ENCODE data around the gene PDLIM7. TPM values are rescaled to one million over a fixed set of nuclear protein-coding genes. Genes with fewer than 3 reads are reported as not detected.

The PDLIM7 gene
- total RNA-seq, 2 donors from 2014 or later = 15.5 to 39.1 TPM

GRCh38 chr5:177496070-177496726 lies 1.2 kb downstream of the PDLIM7 start:
- no peak for DNase-seq (ENCODE audit: low spot score)
- peaks cover 27 to 28% of the 10 kb centered on the region in 2 donors for H3K4me1 Mint-ChIP-seq (ENCODE audit: low read depth in 2 of 2)
- H3K27me3 Mint-ChIP-seq = peaks cover 8 to 10% of the 10 kb centered on the region in 2 donors
- H3K36me3 Mint-ChIP-seq = no peaks in the 10 kb centered on the region
- H3K9me3 Mint-ChIP-seq = no peaks in the 10 kb centered on the region
- no peak for ATAC-seq
- H3K4me3 Mint-ChIP-seq = peak overlapping the region; percentile 62
- no peak overlapping the region for H3K27ac Mint-ChIP-seq

GRCh38 chr5:177495243-177496060 lies 2.0 kb downstream of the PDLIM7 start:
- peaks cover 8 to 10% of the 10 kb centered on the region in 2 donors for H3K27me3 Mint-ChIP-seq
- peak overlapping the region; percentile 62 for H3K4me3 Mint-ChIP-seq
- no peaks in the 10 kb centered on the region for H3K9me3 Mint-ChIP-seq
- no peaks in the 10 kb centered on the region for H3K36me3 Mint-ChIP-seq
- H3K27ac Mint-ChIP-seq = no peak overlapping the region
- H3K4me1 Mint-ChIP-seq (ENCODE audit: low read depth in 2 of 2) = peaks cover 21 to 26% of the 10 kb centered on the region in 2 donors
- DNase-seq (ENCODE audit: low spot score) (no peak), ATAC-seq (no peak)

- no peaks in the 10 kb centered on the region for H3K9me3 Mint-ChIP-seq
- H3K27me3 Mint-ChIP-seq = peaks cover 8% of the 10 kb centered on the region in 2 donors
- H3K4me3 Mint-ChIP-seq = peak overlapping the region; percentile 47
- H3K27ac Mint-ChIP-seq = peak overlapping the region; percentile 55 to 85
- peaks cover 21 to 26% of the 10 kb centered on the region in 2 donors for H3K4me1 Mint-ChIP-seq (ENCODE audit: low read depth in 2 of 2)
- H3K36me3 Mint-ChIP-seq = no peaks in the 10 kb centered on the region
- peak in 1 of 2 donors; percentile 52 for ATAC-seq
- DNase-seq (ENCODE audit: low spot score) = no peak
Observed at GRCh38 chr5:177494346-177495195, 2.8 kb downstream of the PDLIM7 start.

GRCh38 chr5:177493795-177494345 lies 3.5 kb downstream of the PDLIM7 start:
- Mint-ChIP-seq H3K4me1 (ENCODE audit: low read depth in 2 of 2) (peaks cover 20 to 25% of the 10 kb centered on the region in 2 donors), H3K4me3 (peak overlapping the region; percentile 47), H3K9me3 (no peaks in the 10 kb centered on the region), H3K27ac (peak overlapping the region; percentile 55 to 85), H3K27me3 (peaks cover 6 to 7% of the 10 kb centered on the region in 2 donors), H3K36me3 (no peaks in the 10 kb centered on the region)
- DNase-seq (ENCODE audit: low spot score) = no peak
- no peak for ATAC-seq

GRCh38 chr5:177492841-177493240 lies 4.6 kb downstream of the PDLIM7 start:
- DNase-seq (ENCODE audit: low spot score) = no peak
- no peak overlapping the region for H3K4me3 Mint-ChIP-seq
- no peaks in the 10 kb centered on the region for H3K27me3 Mint-ChIP-seq

GRCh38 chr5:177491983-177492746 lies 5.2 kb downstream of the PDLIM7 start:
- Mint-ChIP-seq H3K4me1 (ENCODE audit: low read depth in 2 of 2) (peaks cover 7 to 13% of the 10 kb centered on the region in 2 donors), H3K36me3 (no peaks in the 10 kb centered on the region), H3K9me3 (no peaks in the 10 kb centered on the region), H3K27ac (no peak overlapping the region), H3K27me3 (no peaks in the 10 kb centered on the region), H3K4me3 (no peak overlapping the region)
- no peak for DNase-seq (ENCODE audit: low spot score)
- no peak for ATAC-seq

More at GRCh38 chr5:177492841-177493240, 4.6 kb downstream of the PDLIM7 start:
- ATAC-seq = no peak
- H3K36me3 Mint-ChIP-seq = no peaks in the 10 kb centered on the region
- no peaks in the 10 kb centered on the region for H3K9me3 Mint-ChIP-seq
- H3K27ac Mint-ChIP-seq = peak overlapping the region in 1 of 2 donors; percentile 50
- H3K4me1 Mint-ChIP-seq (ENCODE audit: low read depth in 2 of 2) = peaks cover 10 to 16% of the 10 kb centered on the region in 2 donors

GRCh38 chr5:177491429-177491945 lies 5.9 kb downstream of the PDLIM7 start:
- Mint-ChIP-seq H3K27ac (no peak overlapping the region), H3K4me1 (ENCODE audit: low read depth in 2 of 2) (peaks cover 7 to 13% of the 10 kb centered on the region in 2 donors), H3K27me3 (no peaks in the 10 kb centered on the region), H3K4me3 (no peak overlapping the region), H3K9me3 (no peaks in the 10 kb centered on the region), H3K36me3 (no peaks in the 10 kb centered on the region)
- no peak for DNase-seq (ENCODE audit: low spot score)
- ATAC-seq = peak in 1 of 2 donors; percentile 45

GRCh38 chr5:177490992-177491391 lies 6.4 kb downstream of the PDLIM7 start:
- H3K36me3 Mint-ChIP-seq = no peaks in the 10 kb centered on the region
- peaks cover 7 to 13% of the 10 kb centered on the region in 2 donors for H3K4me1 Mint-ChIP-seq (ENCODE audit: low read depth in 2 of 2)
- no peak overlapping the region for H3K4me3 Mint-ChIP-seq
- DNase-seq (ENCODE audit: low spot score) (no peak), ATAC-seq (no peak)
- H3K27me3 Mint-ChIP-seq = no peaks in the 10 kb centered on the region
- H3K27ac Mint-ChIP-seq = no peak overlapping the region
- no peaks in the 10 kb centered on the region for H3K9me3 Mint-ChIP-seq

GRCh38 chr5:177490311-177490991 lies 7.0 kb downstream of the PDLIM7 start:
- H3K27ac Mint-ChIP-seq = no peak overlapping the region
- no peaks in the 10 kb centered on the region for H3K9me3 Mint-ChIP-seq

GRCh38 chr5:177489119-177489716 lies 8.2 kb downstream of the PDLIM7 start:
- H3K4me1 Mint-ChIP-seq (ENCODE audit: low read depth in 2 of 2) = peaks cover 7 to 11% of the 10 kb centered on the region in 2 donors
- H3K27ac Mint-ChIP-seq = no peak overlapping the region
- H3K4me3 Mint-ChIP-seq = no peak overlapping the region
- no peaks in the 10 kb centered on the region for H3K36me3 Mint-ChIP-seq
- no peaks in the 10 kb centered on the region for H3K27me3 Mint-ChIP-seq
- ATAC-seq = peak in 1 of 2 donors; percentile 4
- H3K9me3 Mint-ChIP-seq = no peaks in the 10 kb centered on the region
- DNase-seq (ENCODE audit: low spot score) = no peak

More at GRCh38 chr5:177490311-177490991, 7.0 kb downstream of the PDLIM7 start:
- DNase-seq (ENCODE audit: low spot score) (no peak), ATAC-seq (no peak)
- Mint-ChIP-seq H3K27me3 (no peaks in the 10 kb centered on the region), H3K36me3 (no peaks in the 10 kb centered on the region), H3K4me1 (ENCODE audit: low read depth in 2 of 2) (peaks cover 7 to 13% of the 10 kb centered on the region in 2 donors), H3K4me3 (no peak overlapping the region)

- Mint-ChIP-seq H3K27me3 (no peaks in the 10 kb centered on the region), H3K4me3 (no peak overlapping the region), H3K27ac (no peak overlapping the region), H3K9me3 (no peaks in the 10 kb centered on the region), H3K36me3 (no peaks in the 10 kb centered on the region), H3K4me1 (ENCODE audit: low read depth in 2 of 2) (peaks cover 3 to 4% of the 10 kb centered on the region in 2 donors)
- DNase-seq (ENCODE audit: low spot score) (no peak), ATAC-seq (no peak)
Observed at GRCh38 chr5:177487975-177488374, 9.4 kb downstream of the PDLIM7 start.

- Mint-ChIP-seq H3K27ac (no peak overlapping the region), H3K27me3 (no peaks in the 10 kb centered on the region), H3K36me3 (no peaks in the 10 kb centered on the region), H3K4me1 (ENCODE audit: low read depth in 2 of 2) (no peaks in the 10 kb centered on the region), H3K4me3 (no peak overlapping the region), H3K9me3 (no peaks in the 10 kb centered on the region)
- no peak for DNase-seq (ENCODE audit: low spot score)
- no peak for ATAC-seq
Observed at GRCh38 chr5:177487144-177487543, 10.3 kb downstream of the PDLIM7 start.

Data from natural killer cell treated with Interleukin-12 subunit alpha and Interleukin-12 subunit beta and Interleukin-15 and Interleukin-18, amount 100 ng/mL, for 72 hours (primary cell).